HT-29 (cell line): Measurements from ENCODE around the gene TFIP11. TPM values are rescaled to one million over a fixed set of nuclear protein-coding genes. Genes with fewer than 3 reads are reported as not detected.

Experiments used
- DNase-seq: peaks from one replicate; pipeline ENCODE4 v3.0.0-alpha.2; 2015; ENCODE audit warnings: low spot score
- total RNA-seq: library from RNA; depleted of rRNA; stranded (reverse); fragments of >200 nt; shearing (Covaris generic); gene quantifications from 2 replicates; pipeline ENCODE4 v1.2.3, GENCODE V29; 2014

TFIP11 gene
- total RNA-seq, 1 experiment from 2014 or later, result 17.9 TPM

GRCh38 chr22:26508148-26508547 is 4.1 kb downstream of the TFIP11 start:
- DNase-seq, result no peak

GRCh38 chr22:26503758-26504157 is 8.5 kb downstream of the TFIP11 start:
- no peak for DNase-seq

GRCh38 chr22:26502688-26503561 is 9.3 kb downstream of the TFIP11 start:
- peak; percentile 18 for DNase-seq

GRCh38 chr22:26501996-26502395 is 10.3 kb downstream of the TFIP11 start:
- no peak for DNase-seq

GRCh38 chr22:26499188-26499703 is 13.0 kb downstream of the TFIP11 start:
- no peak for DNase-seq

GRCh38 chr22:26496456-26496855 is 15.8 kb downstream of the TFIP11 start:
- no peak for DNase-seq

GRCh38 chr22:26494506-26494905 is 17.8 kb downstream of the TFIP11 start:
- DNase-seq, result no peak

GRCh38 chr22:26492220-26492619 is 20.1 kb downstream of the TFIP11 start:
- no peak for DNase-seq

- no peak for DNase-seq
These were observed 22.7 kb downstream of the TFIP11 start for GRCh38 chr22:26489447-26490036.

GRCh38 chr22:26487996-26488395 is 24.3 kb downstream of the TFIP11 start:
- DNase-seq, result no peak

GRCh38 chr22:26486394-26486793 is 25.9 kb downstream of the TFIP11 start:
- DNase-seq, result no peak

GRCh38 chr22:26485806-26486390 is 26.4 kb downstream of the TFIP11 start:
- DNase-seq, result no peak

GRCh38 chr22:26485013-26485412 is 27.3 kb downstream of the TFIP11 start:
- DNase-seq, result no peak

- DNase-seq, result no peak
These were observed 27.9 kb downstream of the TFIP11 start for GRCh38 chr22:26484360-26484706.

GRCh38 chr22:26483439-26484359 is 28.6 kb downstream of the TFIP11 start, which contains the start of the genes HPS4 and SRRD:
HPS4 (minus strand) TSS chr22:26483783; CDS start chr22:26481762, 2,021 bp downstream.
SRRD (plus strand) TSS chr22:26483877; CDS start chr22:26483891, 14 bp downstream.
- peak; percentile 89 for DNase-seq

- DNase-seq, result peak; percentile 5
These were observed 29.2 kb downstream of the TFIP11 start for GRCh38 chr22:26483043-26483438.

GRCh38 chr22:26482161-26482560 is 30.1 kb downstream of the TFIP11 start:
- DNase-seq, result no peak

- DNase-seq, result no peak
These were observed 30.6 kb downstream of the TFIP11 start for GRCh38 chr22:26481694-26482093.

GRCh38 chr22:26481112-26481693 is 31.1 kb downstream of the TFIP11 start:
- no peak for DNase-seq

GRCh38 chr22:26480611-26480932 is 31.7 kb downstream of the TFIP11 start:
- DNase-seq, result no peak
